ENCODE data around the gene ITGA5. TPM values are rescaled to one million over a fixed set of nuclear protein-coding genes. Genes with fewer than 3 reads are reported as not detected.

ITGA5 gene
- total RNA-seq, 1 experiment from 2014 or later = 75.8 TPM

DNA sequence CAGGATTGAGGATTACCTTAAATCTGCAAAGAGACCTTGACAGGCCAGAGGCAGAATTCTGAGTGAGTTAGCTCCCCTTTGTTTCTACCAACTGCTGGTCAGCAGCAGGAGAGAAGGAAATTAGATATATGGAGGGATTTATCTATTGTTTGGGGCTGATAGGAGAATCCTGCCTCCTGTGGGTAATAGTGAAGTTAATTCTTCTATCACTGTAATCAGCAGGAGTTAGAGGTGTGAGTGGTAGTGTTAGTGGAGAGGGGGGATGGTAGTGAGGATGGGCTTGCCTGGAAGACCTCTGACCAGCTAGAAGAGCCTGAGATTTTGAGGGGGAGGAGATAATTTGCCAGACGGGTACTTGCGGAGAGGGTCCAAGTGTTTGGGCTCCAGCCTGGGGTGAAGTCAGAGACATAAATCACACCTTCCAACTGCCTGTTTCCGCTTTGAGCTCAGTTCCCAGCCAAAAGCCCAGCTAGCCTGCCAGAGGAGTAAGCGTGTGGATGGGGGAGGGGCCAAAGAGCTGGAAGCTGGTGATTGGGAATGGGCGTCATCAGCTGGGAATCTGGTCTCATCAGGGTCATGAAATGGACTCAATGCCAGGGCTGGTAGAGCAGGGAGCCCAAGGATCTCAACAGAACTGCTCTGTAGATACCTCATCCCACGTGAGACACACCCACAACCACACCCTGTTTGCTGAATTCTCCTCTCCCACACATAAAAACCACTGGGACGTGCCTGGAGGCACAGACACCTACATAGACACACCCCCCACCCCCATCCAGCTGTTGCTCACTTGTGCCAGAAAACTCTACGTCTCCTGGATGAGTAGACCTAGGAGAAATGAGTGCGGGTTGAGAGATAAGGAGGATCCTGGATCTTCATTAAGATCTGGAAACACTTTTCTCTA is 13.1 kb upstream of the ITGA5 start:
- no peak for TF ChIP-seq TCF7L2 (IDR thresholded peaks at IDR 0.05; ENCODE audit: low read depth, low read length)
- no peak for TF ChIP-seq SIN3A (IDR thresholded peaks at IDR 0.05; ENCODE audit: borderline replicate concordance, insufficient read depth, low read depth, low read length)
- no peak for TF ChIP-seq POLR2AphosphoS5 (IDR thresholded peaks at IDR 0.05; ENCODE audit: low read depth, low read length)
- TF ChIP-seq, protein P1, sequence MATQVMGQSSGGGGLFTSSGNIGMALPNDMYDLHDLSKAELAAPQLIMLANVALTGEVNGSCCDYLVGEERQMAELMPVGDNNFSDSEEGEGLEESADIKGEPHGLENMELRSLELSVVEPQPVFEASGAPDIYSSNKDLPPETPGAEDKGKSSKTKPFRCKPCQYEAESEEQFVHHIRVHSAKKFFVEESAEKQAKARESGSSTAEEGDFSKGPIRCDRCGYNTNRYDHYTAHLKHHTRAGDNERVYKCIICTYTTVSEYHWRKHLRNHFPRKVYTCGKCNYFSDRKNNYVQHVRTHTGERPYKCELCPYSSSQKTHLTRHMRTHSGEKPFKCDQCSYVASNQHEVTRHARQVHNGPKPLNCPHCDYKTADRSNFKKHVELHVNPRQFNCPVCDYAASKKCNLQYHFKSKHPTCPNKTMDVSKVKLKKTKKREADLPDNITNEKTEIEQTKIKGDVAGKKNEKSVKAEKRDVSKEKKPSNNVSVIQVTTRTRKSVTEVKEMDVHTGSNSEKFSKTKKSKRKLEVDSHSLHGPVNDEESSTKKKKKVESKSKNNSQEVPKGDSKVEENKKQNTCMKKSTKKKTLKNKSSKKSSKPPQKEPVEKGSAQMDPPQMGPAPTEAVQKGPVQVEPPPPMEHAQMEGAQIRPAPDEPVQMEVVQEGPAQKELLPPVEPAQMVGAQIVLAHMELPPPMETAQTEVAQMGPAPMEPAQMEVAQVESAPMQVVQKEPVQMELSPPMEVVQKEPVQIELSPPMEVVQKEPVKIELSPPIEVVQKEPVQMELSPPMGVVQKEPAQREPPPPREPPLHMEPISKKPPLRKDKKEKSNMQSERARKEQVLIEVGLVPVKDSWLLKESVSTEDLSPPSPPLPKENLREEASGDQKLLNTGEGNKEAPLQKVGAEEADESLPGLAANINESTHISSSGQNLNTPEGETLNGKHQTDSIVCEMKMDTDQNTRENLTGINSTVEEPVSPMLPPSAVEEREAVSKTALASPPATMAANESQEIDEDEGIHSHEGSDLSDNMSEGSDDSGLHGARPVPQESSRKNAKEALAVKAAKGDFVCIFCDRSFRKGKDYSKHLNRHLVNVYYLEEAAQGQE (IDR thresholded peaks at IDR 0.05; ENCODE audit: insufficient read depth in 1 of 2, low read depth in 2 of 2, low read length in 1 of 2) = no peak
- TF ChIP-seq, protein P2, sequence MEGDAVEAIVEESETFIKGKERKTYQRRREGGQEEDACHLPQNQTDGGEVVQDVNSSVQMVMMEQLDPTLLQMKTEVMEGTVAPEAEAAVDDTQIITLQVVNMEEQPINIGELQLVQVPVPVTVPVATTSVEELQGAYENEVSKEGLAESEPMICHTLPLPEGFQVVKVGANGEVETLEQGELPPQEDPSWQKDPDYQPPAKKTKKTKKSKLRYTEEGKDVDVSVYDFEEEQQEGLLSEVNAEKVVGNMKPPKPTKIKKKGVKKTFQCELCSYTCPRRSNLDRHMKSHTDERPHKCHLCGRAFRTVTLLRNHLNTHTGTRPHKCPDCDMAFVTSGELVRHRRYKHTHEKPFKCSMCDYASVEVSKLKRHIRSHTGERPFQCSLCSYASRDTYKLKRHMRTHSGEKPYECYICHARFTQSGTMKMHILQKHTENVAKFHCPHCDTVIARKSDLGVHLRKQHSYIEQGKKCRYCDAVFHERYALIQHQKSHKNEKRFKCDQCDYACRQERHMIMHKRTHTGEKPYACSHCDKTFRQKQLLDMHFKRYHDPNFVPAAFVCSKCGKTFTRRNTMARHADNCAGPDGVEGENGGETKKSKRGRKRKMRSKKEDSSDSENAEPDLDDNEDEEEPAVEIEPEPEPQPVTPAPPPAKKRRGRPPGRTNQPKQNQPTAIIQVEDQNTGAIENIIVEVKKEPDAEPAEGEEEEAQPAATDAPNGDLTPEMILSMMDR (IDR thresholded peaks at IDR 0.05) = no peak
- H3K27ac ChIP-seq (ENCODE audit: low read length) = no peak overlapping the region
- H3K4me3 ChIP-seq (ENCODE audit: low read depth in 2 of 2, low read length in 2 of 2) = no peak overlapping the region
- H3K4me1 ChIP-seq (ENCODE audit: control insufficient read depth, insufficient read depth, low read length) = peaks cover 3% of the 10 kb centered on the region; the same call in 1 of the 2 replicates
- no peak for ATAC-seq
- no peaks in the 10 kb centered on the region for H3K9me3 ChIP-seq (ENCODE audit: control insufficient read depth, insufficient read depth, low read depth, low read length)
- POLR2A ChIA-PET = interaction anchor here (0.7 kb wide), 1 partner anchor 13 kb away, joined by 3 read pairs; no protein-coding TSS in a partner anchor
- CTCF ChIA-PET = interaction anchor here (1.3 kb wide), 2 partner anchors 33 kb away, joined by 3 to 7 read pairs; no protein-coding TSS in a partner anchor
- H3K27me3 ChIP-seq (ENCODE audit: control insufficient read depth, insufficient read depth, low read length) = no peaks in the 10 kb centered on the region; the same call in 1 of the 2 replicates
- in situ Hi-C loops (cut with HindIII; ENCODE audit: low pct_unique_long_range_greater_than_20kb, low sequenced_read_pairs) (no loop called here), intact Hi-C loops (cut with micrococcal nuclease; ENCODE audit: unreplicated experiment) (no loop called here)
- no peaks in the 10 kb centered on the region for H3K36me3 ChIP-seq (ENCODE audit: control insufficient read depth, insufficient read depth, low read length)
- BruUV-seq (replicated peaks) = no TSS peak
- no peak for DNase-seq (ENCODE audit: low read depth, low spot score)

DNA sequence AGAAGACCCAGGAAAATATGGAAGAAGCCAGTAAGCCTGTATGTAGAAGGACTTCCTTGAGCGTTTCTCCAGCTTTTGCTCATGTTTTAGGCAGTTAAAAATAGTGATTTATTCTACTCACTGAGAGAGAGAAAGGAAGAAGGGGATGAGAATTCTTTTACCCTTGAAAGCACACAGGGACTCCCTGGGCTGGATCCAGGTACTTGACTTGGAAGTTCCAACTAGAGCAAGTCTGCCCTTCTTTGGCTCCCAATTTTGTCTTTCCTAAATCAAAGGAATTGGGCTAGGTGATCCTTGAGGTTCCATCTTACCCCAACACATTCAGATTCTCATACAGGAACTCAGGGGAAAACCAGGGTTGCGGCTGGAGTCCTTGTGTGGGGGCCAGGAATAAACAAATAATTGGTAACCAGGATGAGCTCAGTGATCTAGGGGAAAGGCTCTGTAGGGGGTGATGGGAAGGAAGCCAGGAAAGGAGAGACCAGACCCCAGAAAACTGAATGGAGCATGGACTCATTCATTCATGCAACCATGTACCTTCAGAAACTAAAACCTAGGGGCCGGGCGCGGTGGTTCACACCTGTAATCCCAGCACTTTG is 11.5 kb upstream of the ITGA5 start:
- no peak for ATAC-seq
- no peak overlapping the region for H3K27ac ChIP-seq (ENCODE audit: low read length)
- CTCF ChIA-PET = interaction anchor here (0.5 to 1.5 kb wide), 4 partner anchors 9 to 1474 kb away, joined by 3 to 7 read pairs (median 4); no protein-coding TSS in a partner anchor

More for the DNA sequence above, 11.5 kb upstream of the ITGA5 start:
- TF ChIP-seq TCF7L2 (IDR thresholded peaks at IDR 0.05; ENCODE audit: low read depth, low read length) (no peak), SIN3A (IDR thresholded peaks at IDR 0.05; ENCODE audit: borderline replicate concordance, insufficient read depth, low read depth, low read length) (no peak), POLR2AphosphoS5 (IDR thresholded peaks at IDR 0.05; ENCODE audit: low read depth, low read length) (no peak)
- TF ChIP-seq, protein P2 (IDR thresholded peaks at IDR 0.05) = no peak
- TF ChIP-seq, protein P1 (IDR thresholded peaks at IDR 0.05; ENCODE audit: insufficient read depth in 1 of 2, low read depth in 2 of 2, low read length in 1 of 2) = no peak
- H3K9me3 ChIP-seq (ENCODE audit: control insufficient read depth, insufficient read depth, low read depth, low read length) = no peaks in the 10 kb centered on the region
- POLR2A ChIA-PET = no interaction called here
- DNase-seq (ENCODE audit: low read depth, low spot score) = no peak
- in situ Hi-C loops (cut with HindIII; ENCODE audit: low pct_unique_long_range_greater_than_20kb, low sequenced_read_pairs) = no loop called here
- no TSS peak for BruUV-seq (replicated peaks)
- no peak overlapping the region for H3K4me3 ChIP-seq (ENCODE audit: low read depth in 2 of 2, low read length in 2 of 2)
- no peaks in the 10 kb centered on the region; the same call in 1 of the 2 replicates for H3K27me3 ChIP-seq (ENCODE audit: control insufficient read depth, insufficient read depth, low read length)
- H3K36me3 ChIP-seq (ENCODE audit: control insufficient read depth, insufficient read depth, low read length) = no peaks in the 10 kb centered on the region
- peaks cover 3% of the 10 kb centered on the region; the same call in 1 of the 2 replicates for H3K4me1 ChIP-seq (ENCODE audit: control insufficient read depth, insufficient read depth, low read length)
- intact Hi-C loops (cut with micrococcal nuclease; ENCODE audit: unreplicated experiment) = no loop called here

Data from Panc1 (cell line).